ENCODE measurements around the gene ZNF772. TPM values are rescaled to one million over a fixed set of nuclear protein-coding genes. Genes with fewer than 3 reads are reported as not detected.

Gene ZNF772
- total RNA-seq, 3 donors from 2014 or later (not counting 1 experiment from before 2014, with no cell fraction given): 1.3 to 3.5 (median 1.4) TPM

- no peaks in the 10 kb centered on the region for H3K27me3 ChIP-seq (ENCODE audit: control insufficient read depth, insufficient read depth, low read length)
- no peak overlapping the region for H3K27ac ChIP-seq (ENCODE audit: low read length)
- ATAC-seq (peak in 2 of 3 donors; percentile 1 to 4), DNase-seq (no peak)
- Mint-ChIP-seq H3K27me3 (ENCODE audit: low read depth in 2 of 2) (peaks cover 0 to 2% of the 10 kb centered on the region in 2 donors), H3K36me3 (peaks cover 9% of the 10 kb centered on the region), H3K4me1 (peaks cover 21 to 33% of the 10 kb centered on the region in 2 donors), H3K27ac (peak overlapping the region; percentile 87 to 88), H3K4me3 (peak overlapping the region; percentile 99), H3K9me3 (peaks cover 0 to 2% of the 10 kb centered on the region in 2 donors)
- peaks cover 14% of the 10 kb centered on the region for H3K4me1 ChIP-seq (ENCODE audit: control insufficient read depth, insufficient read depth, low read length)
- H3K4me3 ChIP-seq (ENCODE audit: low read length): peak overlapping the region; percentile 62
- H3K9me3 ChIP-seq (ENCODE audit: control insufficient read depth, insufficient read depth, low read length): no peaks in the 10 kb centered on the region
- WGBS (ENCODE audit: insufficient coverage): 36% methylated on average over 15 of the region's 15 CpGs
- TF ChIP-seq CTCF (IDR thresholded peaks at IDR 0.05): no peak
- intact Hi-C loops (cut with micrococcal nuclease): loop anchor here (1.0 kb wide), 5 partner anchors 23 to 247 kb away; partner anchors contain the start of genes ZNF17, ZNF548, ZNF550 and ZNF551
- no peaks in the 10 kb centered on the region for H3K36me3 ChIP-seq (ENCODE audit: control insufficient read depth, insufficient read depth, low read length)
Observed at GRCh38 chr19:57434386-57435061, 42.8 kb downstream of the ZNF772 start.

GRCh38 chr19:57421037-57421436 lies 56.3 kb downstream of the ZNF772 start:
- Histone ChIP-seq H3K4me3 (ENCODE audit: low read length) (no peak overlapping the region), H3K27me3 (ENCODE audit: control insufficient read depth, insufficient read depth, low read length) (no peaks in the 10 kb centered on the region), H3K9me3 (ENCODE audit: control insufficient read depth, insufficient read depth, low read length) (peaks cover 41% of the 10 kb centered on the region), H3K36me3 (ENCODE audit: control insufficient read depth, insufficient read depth, low read length) (peaks cover 33% of the 10 kb centered on the region), H3K27ac (ENCODE audit: low read length) (no peak overlapping the region), H3K4me1 (ENCODE audit: control insufficient read depth, insufficient read depth, low read length) (no peaks in the 10 kb centered on the region)
- H3K4me3 Mint-ChIP-seq: no peak overlapping the region
- TF ChIP-seq CTCF (IDR thresholded peaks at IDR 0.05): no peak
- H3K27ac Mint-ChIP-seq: no peak overlapping the region
- WGBS (ENCODE audit: insufficient coverage): 100% methylated on average over 1 of the region's 3 CpGs
- DNase-seq (no peak), ATAC-seq (no peak)
- peaks cover 0 to 4% of the 10 kb centered on the region in 2 donors for H3K4me1 Mint-ChIP-seq
- H3K27me3 Mint-ChIP-seq (ENCODE audit: low read depth in 2 of 2): no peaks in the 10 kb centered on the region
- intact Hi-C loops (cut with micrococcal nuclease): no loop called here
- H3K36me3 Mint-ChIP-seq: peaks cover 53% of the 10 kb centered on the region
- peaks cover 3 to 6% of the 10 kb centered on the region in 2 donors for H3K9me3 Mint-ChIP-seq

DNA sequence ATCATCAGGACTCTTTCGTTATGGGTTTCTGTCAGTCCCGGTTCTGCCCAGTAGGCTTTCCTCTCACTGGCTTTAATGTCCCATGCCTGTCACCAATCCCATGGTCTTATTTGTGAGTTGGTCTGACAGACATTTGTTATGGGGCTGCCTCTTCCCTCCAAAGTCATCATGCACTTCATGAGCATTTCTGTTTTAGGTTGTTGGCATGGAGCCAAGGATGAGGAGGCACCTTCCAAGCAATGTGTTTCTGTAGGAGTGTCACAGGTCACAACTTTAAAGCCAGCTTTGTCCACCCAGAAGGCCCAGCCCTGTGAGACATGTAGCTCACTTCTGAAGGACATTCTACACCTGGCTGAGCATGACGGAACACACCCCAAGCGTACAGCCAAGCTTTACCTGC lies 57.9 kb downstream of the ZNF772 start:
- Histone ChIP-seq H3K4me3 (ENCODE audit: low read length) (no peak overlapping the region), H3K4me1 (ENCODE audit: control insufficient read depth, insufficient read depth, low read length) (no peaks in the 10 kb centered on the region), H3K27me3 (ENCODE audit: control insufficient read depth, insufficient read depth, low read length) (no peaks in the 10 kb centered on the region), H3K36me3 (ENCODE audit: control insufficient read depth, insufficient read depth, low read length) (peaks cover 42% of the 10 kb centered on the region), H3K9me3 (ENCODE audit: control insufficient read depth, insufficient read depth, low read length) (peaks cover 33% of the 10 kb centered on the region), H3K27ac (ENCODE audit: low read length) (no peak overlapping the region)
- DNase-seq (no peak), ATAC-seq (no peak)
- Mint-ChIP-seq H3K4me3 (no peak overlapping the region), H3K4me1 (peaks cover 0 to 13% of the 10 kb centered on the region in 2 donors), H3K27me3 (ENCODE audit: low read depth in 2 of 2) (no peaks in the 10 kb centered on the region), H3K36me3 (peaks cover 66% of the 10 kb centered on the region), H3K27ac (no peak overlapping the region), H3K9me3 (peaks cover 3 to 9% of the 10 kb centered on the region in 2 donors)
- TF ChIP-seq CTCF (IDR thresholded peaks at IDR 0.05): no peak
- 100% methylated on average over 4 of the region's 4 CpGs for WGBS (ENCODE audit: insufficient coverage)
- intact Hi-C loops (cut with micrococcal nuclease): no loop called here

Other genes with a start within 250 kb of the ZNF772 start
- 1 to 10 TPM; 2.3 to 3.5 (median 2.8) TPM for gene AURKC, start 246.5 kb downstream of the ZNF772 start, total RNA-seq
- 10 to 100 TPM; 25.9 to 32.7 (median 31.0) TPM for gene ZNF805, start 236.9 kb downstream of the ZNF772 start, total RNA-seq
- gene ZNF460, start 197.1 kb downstream of the ZNF772 start, total RNA-seq: 10 to 100 TPM; 67.8 to 74.1 (median 69.7) TPM
- 1 to 10 TPM; 4.7 to 7.2 (median 5.9) TPM for gene ZNF543, start 157.1 kb downstream of the ZNF772 start, total RNA-seq
- 10 to 100 TPM in 1 of 3 donors, 1 to 10 TPM in 2; 6.6 to 10.7 (median 9.2) TPM for gene ZNF304, start 126.3 kb downstream of the ZNF772 start, total RNA-seq
- 10 to 100 TPM in 2 of 3 donors, 1 to 10 TPM in 1; 7.4 to 15.6 (median 13.7) TPM for gene TRAPPC2B, start 114.0 kb downstream of the ZNF772 start, total RNA-seq
- 1 to 10 TPM in 1 of 3 donors, under 1 TPM in 2; 0.48 to 1.2 (median 0.92) TPM for gene ZNF547, start 114.0 kb downstream of the ZNF772 start, total RNA-seq
- gene ZNF548, start 87.7 kb downstream of the ZNF772 start, total RNA-seq: 100 to 1,000 TPM in 1 of 3 donors, 10 to 100 TPM in 2; 75.5 to 104 (median 96.9) TPM
- gene ZNF17, start 66.4 kb downstream of the ZNF772 start, total RNA-seq: 10 to 100 TPM; 13.0 to 15.0 (median 13.3) TPM
- 1 to 10 TPM; 7.0 to 9.8 (median 7.8) TPM for gene ZNF749, start 42.2 kb downstream of the ZNF772 start, total RNA-seq
- under 1 TPM in 1 of 3 donors, not detected in 2; 0.40 TPM for gene VN1R1, start 20.4 kb downstream of the ZNF772 start, total RNA-seq
- gene ZNF419, start 10.2 kb upstream of the ZNF772 start, total RNA-seq: 10 to 100 TPM in 1 of 3 donors, 1 to 10 TPM in 2; 5.9 to 11.3 (median 8.5) TPM
- gene ZNF773, start 22.4 kb upstream of the ZNF772 start, total RNA-seq: 10 to 100 TPM in 2 of 3 donors, 1 to 10 TPM in 1; 4.3 to 10.2 (median 10.2) TPM
- gene ZNF549, start 49.8 kb upstream of the ZNF772 start, total RNA-seq: 10 to 100 TPM in 1 of 3 donors, 1 to 10 TPM in 2; 7.1 to 12.1 (median 8.6) TPM
- 10 to 100 TPM; 11.2 to 12.5 (median 12.1) TPM for gene ZNF550, start 82.3 kb upstream of the ZNF772 start, total RNA-seq
- 1 to 10 TPM; 1.7 to 5.3 (median 3.3) TPM for gene ZNF416, start 101.3 kb upstream of the ZNF772 start, total RNA-seq
- 1 to 10 TPM; 2.7 to 8.2 (median 6.5) TPM for gene ZIK1, start 106.6 kb upstream of the ZNF772 start, total RNA-seq
- 1 to 10 TPM; 5.1 to 8.0 (median 5.6) TPM for gene ZNF530, start 122.3 kb upstream of the ZNF772 start, total RNA-seq
- gene ZNF134, start 136.7 kb upstream of the ZNF772 start, total RNA-seq: 10 to 100 TPM; 18.5 to 22.0 (median 20.5) TPM
- 10 to 100 TPM; 33.7 to 47.0 (median 36.9) TPM for gene ZNF211, start 155.6 kb upstream of the ZNF772 start, total RNA-seq
- gene ZSCAN4, start 191.4 kb upstream of the ZNF772 start, total RNA-seq: not detected
- gene ZNF551, start 204.4 kb upstream of the ZNF772 start, total RNA-seq: 10 to 100 TPM in 1 of 3 donors, 1 to 10 TPM in 2; 5.6 to 12.9 (median 7.9) TPM
- 10 to 100 TPM in 1 of 3 donors, 1 to 10 TPM in 2; 4.2 to 21.6 (median 9.5) TPM for gene ZNF154, start 231.6 kb upstream of the ZNF772 start, total RNA-seq

Measured in natural killer cell (primary cell).